ENCODE measurements around the gene CLASRP. TPM values are rescaled to one million over a fixed set of nuclear protein-coding genes. Genes with fewer than 3 reads are reported as not detected.

Gene CLASRP
- total RNA-seq, 1 donor from 2014 or later: 19.2 TPM

DNA sequence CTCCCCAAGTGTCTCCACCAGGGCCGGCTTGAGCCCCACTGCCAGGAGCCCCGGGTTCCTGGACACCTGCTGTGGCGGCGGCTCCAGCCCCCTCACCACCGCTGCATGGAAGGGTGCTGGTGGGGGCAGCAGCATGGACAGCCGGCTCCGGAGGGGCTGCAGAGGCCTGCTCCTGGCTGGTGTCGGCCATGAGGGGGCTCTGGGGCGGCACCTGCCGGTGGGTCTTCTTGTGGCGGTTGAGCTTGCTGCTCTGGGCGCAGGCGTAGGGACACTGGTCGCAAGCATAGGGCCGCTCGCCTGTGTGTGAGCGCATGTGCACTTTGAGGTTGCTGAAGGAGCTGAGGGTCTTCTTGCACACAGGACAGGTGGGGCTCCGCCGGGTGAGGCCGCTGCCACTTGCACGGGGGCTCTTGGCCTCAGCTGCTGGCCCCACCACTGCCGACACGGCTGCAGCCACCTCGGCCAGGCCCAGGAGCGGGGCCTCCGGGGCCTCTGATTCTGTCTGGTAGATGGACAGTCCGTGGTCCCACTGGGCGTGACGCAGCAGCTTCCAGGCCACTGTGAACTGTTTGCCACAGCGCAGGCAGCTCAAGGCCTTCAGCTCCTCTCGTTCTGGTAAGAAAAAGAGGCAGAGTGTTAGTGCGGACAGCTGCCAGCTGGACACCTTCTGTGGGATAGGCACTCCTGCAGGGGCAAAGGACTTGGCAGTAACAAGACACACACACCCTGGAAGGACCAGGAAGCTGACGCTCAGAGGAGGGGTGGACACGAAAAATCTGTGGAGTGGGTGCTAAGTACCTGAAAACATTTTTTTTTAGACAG lies 33.3 kb downstream of the CLASRP start:
- TF ChIP-seq, protein P1, sequence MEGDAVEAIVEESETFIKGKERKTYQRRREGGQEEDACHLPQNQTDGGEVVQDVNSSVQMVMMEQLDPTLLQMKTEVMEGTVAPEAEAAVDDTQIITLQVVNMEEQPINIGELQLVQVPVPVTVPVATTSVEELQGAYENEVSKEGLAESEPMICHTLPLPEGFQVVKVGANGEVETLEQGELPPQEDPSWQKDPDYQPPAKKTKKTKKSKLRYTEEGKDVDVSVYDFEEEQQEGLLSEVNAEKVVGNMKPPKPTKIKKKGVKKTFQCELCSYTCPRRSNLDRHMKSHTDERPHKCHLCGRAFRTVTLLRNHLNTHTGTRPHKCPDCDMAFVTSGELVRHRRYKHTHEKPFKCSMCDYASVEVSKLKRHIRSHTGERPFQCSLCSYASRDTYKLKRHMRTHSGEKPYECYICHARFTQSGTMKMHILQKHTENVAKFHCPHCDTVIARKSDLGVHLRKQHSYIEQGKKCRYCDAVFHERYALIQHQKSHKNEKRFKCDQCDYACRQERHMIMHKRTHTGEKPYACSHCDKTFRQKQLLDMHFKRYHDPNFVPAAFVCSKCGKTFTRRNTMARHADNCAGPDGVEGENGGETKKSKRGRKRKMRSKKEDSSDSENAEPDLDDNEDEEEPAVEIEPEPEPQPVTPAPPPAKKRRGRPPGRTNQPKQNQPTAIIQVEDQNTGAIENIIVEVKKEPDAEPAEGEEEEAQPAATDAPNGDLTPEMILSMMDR (IDR thresholded peaks at IDR 0.05; ENCODE audit: insufficient read depth, low read length, severe bottlenecking): no peak
- Histone ChIP-seq H3K36me3 (ENCODE audit: control insufficient read depth, insufficient read depth, low read length) (peaks cover 18% of the 10 kb centered on the region), H3K27me3 (ENCODE audit: control insufficient read depth, insufficient read depth, low read length) (no peaks in the 10 kb centered on the region), H3K4me3 (ENCODE audit: low read depth, low read length) (no peak overlapping the region)
- DNase-seq (ENCODE audit: low read depth): no peak
- no peak for FAIRE-seq

DNA sequence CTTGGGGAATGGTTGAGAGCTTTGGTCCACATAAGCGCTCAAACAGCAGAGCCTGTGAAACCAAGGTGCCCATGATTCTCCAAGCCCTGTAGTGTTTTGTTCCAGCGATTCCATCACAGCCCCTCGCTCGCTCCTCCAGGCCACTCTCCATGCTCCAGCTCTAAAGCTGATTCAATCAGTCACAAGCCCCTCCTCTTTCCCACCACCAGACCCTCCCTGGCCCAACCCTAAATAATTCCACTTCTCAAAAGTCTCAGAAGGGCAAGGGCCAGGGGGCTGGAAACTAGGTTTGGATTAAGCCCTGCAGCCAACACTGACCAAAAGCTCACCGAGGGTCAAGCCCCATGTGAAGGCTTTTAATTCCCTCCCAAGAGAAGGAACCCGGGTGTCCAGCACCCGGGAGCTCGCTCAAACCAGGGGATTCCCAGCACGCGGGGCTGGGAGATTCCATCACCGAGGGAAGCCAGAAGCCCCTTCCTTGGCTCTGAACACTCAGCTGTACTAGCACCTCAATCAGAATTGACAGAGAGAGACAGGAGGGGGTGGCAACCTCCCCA lies 36.0 kb downstream of the CLASRP start:
- FAIRE-seq (no peak), DNase-seq (ENCODE audit: low read depth) (no peak)
- Histone ChIP-seq H3K36me3 (ENCODE audit: control insufficient read depth, insufficient read depth, low read length) (peaks cover 14% of the 10 kb centered on the region), H3K4me3 (ENCODE audit: low read depth, low read length) (peak overlapping the region; percentile 84), H3K27me3 (ENCODE audit: control insufficient read depth, insufficient read depth, low read length) (no peaks in the 10 kb centered on the region)
- TF ChIP-seq, protein P1 (IDR thresholded peaks at IDR 0.05; ENCODE audit: insufficient read depth, low read length, severe bottlenecking): no peak

DNA sequence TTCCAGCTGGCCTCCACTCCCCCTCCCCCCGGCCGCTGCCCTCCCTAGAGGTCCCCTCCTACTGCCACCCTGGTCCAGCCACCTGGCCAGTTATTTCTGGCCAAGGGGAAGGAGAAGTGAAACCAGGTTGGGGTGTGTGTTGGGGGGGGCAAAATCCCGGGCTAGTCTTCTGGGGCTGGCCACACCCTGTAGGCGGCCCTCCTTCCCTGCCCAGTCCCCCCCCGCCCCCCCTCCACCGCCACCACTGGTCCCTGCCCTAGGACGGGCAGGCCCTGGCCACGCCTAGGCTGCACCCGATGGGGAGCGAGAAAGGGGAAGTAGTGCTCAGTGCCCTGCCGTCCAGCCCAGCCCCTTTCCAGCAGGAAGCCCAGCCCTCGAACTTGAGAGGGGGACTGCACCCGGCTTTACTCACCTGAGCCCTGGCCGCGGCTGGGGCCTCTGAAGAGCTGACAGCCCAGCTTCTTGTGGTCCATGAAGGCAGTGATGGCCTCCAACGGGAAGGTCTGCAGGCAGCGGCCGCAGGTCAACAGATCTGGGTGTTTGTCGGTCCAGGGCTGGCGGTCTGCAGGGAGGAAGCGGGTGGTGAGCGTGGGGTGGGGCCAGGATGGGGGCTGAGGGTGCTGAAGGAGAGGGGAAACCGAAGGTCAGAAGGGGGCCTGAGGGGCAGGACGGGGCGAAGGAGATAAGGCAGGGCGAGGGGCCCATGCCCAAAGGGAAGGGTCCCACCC lies 36.6 kb downstream of the CLASRP start:
- FAIRE-seq: no peak

DNA sequence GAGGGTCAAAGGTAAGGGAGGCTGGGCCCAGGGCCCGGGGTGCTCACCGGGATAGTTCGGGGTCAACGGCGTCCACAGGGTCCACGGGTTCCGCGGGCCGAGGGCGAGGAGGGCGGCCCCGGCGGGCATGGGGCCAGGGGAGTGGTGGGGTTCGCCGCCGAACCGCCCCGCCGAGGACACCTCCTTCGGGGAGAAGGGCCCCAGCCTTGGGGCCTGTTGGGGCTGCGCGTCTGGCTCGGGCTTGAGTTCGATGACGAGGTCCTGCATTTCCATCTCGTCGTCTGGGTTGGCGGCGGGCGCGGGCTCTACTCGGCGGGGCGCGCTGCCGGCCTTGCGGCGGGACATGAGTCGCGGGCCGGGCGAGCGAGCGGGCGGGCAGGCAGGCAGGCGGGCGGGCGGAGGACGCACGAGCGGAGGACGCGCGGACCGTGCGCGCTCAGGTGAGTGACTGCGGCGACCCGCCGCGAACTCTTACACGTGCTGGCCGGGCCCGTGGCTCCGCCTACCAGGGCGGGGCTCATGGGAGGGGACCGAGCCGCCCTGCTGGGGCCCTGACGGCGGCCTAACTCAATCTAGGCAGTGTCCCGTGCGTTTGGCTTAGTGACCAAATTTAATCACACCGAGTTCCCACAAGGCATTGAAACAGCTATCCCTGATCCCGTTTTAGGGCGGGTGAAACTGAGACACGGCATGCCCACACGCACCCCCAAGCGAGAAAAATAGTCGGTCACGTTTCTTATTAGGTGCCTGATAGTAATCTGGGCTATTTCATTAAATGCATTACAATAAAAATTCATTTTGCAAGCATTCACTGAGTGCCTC lies 37.4 kb downstream of the CLASRP start, which contains the start of gene ZNF296:
Gene ZNF296 (minus strand): TSS at position 450 of the 822 bp plus-strand sequence. CDS start 105 bp downstream, at position 345.
- peaks cover 9% of the 10 kb centered on the region for H3K36me3 ChIP-seq (ENCODE audit: control insufficient read depth, insufficient read depth, low read length)
- TF ChIP-seq, protein P1 (IDR thresholded peaks at IDR 0.05; ENCODE audit: insufficient read depth, low read length, severe bottlenecking): no peak
- H3K4me3 ChIP-seq (ENCODE audit: low read depth, low read length): peak within 1 kb of the TSS; percentile 84
- FAIRE-seq (no peak), DNase-seq (ENCODE audit: low read depth) (peak; percentile 51)
- no peaks in the 10 kb centered on the region for H3K27me3 ChIP-seq (ENCODE audit: control insufficient read depth, insufficient read depth, low read length)

More for the DNA sequence above, 36.6 kb downstream of the CLASRP start:
- H3K27me3 ChIP-seq (ENCODE audit: control insufficient read depth, insufficient read depth, low read length): no peaks in the 10 kb centered on the region
- peaks cover 11% of the 10 kb centered on the region for H3K36me3 ChIP-seq (ENCODE audit: control insufficient read depth, insufficient read depth, low read length)
- TF ChIP-seq, protein P1 (IDR thresholded peaks at IDR 0.05; ENCODE audit: insufficient read depth, low read length, severe bottlenecking): no peak
- peak; percentile 74 for DNase-seq (ENCODE audit: low read depth)
- peak overlapping the region; percentile 84 for H3K4me3 ChIP-seq (ENCODE audit: low read depth, low read length)
